DOHH2 (cell line): ENCODE measurements around the gene GTF2H3.
A peak's percentile ranks its signal among the peaks of the same experiment; 100 is the strongest.

ENCODE experiments used
- H3F3A ChIP-seq: fragments of 200-600 bp; sonication (generic), shearing (Covaris generic); 2 replicates; pipeline ENCODE4 v1.6.0; 2016; ENCODE audit warnings: antibody characterized with exemption, mild to moderate bottlenecking; ENCODE audit not compliant: control insufficient read depth, insufficient read depth
- H3K27ac ChIP-seq: fragments of 200-600 bp; sonication (generic); 2 replicates; pipeline ENCODE4 v1.5.1; 2014; ENCODE audit warnings: low read depth, mild to moderate bottlenecking, low read length, moderate library complexity
- H3K27me3 ChIP-seq: fragments of 200-600 bp; sonication (generic); 2 replicates; pipeline ENCODE4 v1.6.1; 2014; ENCODE audit warnings: mild to moderate bottlenecking, low read length, mixed read lengths; ENCODE audit not compliant: control insufficient read depth
- H3K36me3 ChIP-seq: fragments of 200-600 bp; sonication (generic); 2 replicates; pipeline ENCODE4 v1.6.1; 2014; ENCODE audit warnings: mild to moderate bottlenecking, low read length, moderate library complexity, mixed read lengths; ENCODE audit not compliant: control insufficient read depth
- H3K4me1 ChIP-seq: fragments of 200-600 bp; sonication (generic); 2 replicates; pipeline ENCODE4 v1.6.1; 2014; ENCODE audit warnings: mild to moderate bottlenecking, low read length, mixed read lengths; ENCODE audit not compliant: control insufficient read depth
- H3K4me2 ChIP-seq: fragments of 200-600 bp; sonication (generic); 2 replicates; pipeline ENCODE4 v1.6.0; 2014; ENCODE audit warnings: mild to moderate bottlenecking, low read length, moderate library complexity
- H3K4me3 ChIP-seq: fragments of 200-600 bp; sonication (generic); 2 replicates; pipeline ENCODE4 v1.5.1; 2014; ENCODE audit warnings: mild to moderate bottlenecking, low read length, mixed read lengths
- H3K79me2 ChIP-seq: fragments of 200-600 bp; sonication (generic); 2 replicates; pipeline ENCODE4 v1.6.1; 2014; ENCODE audit warnings: mild to moderate bottlenecking, low read length, mixed read lengths; ENCODE audit not compliant: control insufficient read depth
- H3K9me2 ChIP-seq: fragments of 200-600 bp; sonication (generic); replicated peaks from 2 replicates; pipeline ENCODE4 v1.6.1; 2014; ENCODE audit warnings: mild to moderate bottlenecking, low read length, mixed read lengths; ENCODE audit not compliant: control insufficient read depth
- H3K9me3 ChIP-seq: fragments of 200-600 bp; sonication (generic); 2 replicates; pipeline ENCODE4 v1.6.1; 2014; ENCODE audit warnings: antibody characterized with exemption, low read length, mixed read lengths; ENCODE audit not compliant: control insufficient read depth, insufficient read depth
- H4K20me1 ChIP-seq: fragments of 200-600 bp; sonication (generic); 2 replicates; pipeline ENCODE4 v1.6.0; 2014; ENCODE audit warnings: low read depth, mild to moderate bottlenecking, antibody characterized with exemption, low read length, moderate library complexity; ENCODE audit not compliant: control insufficient read depth, insufficient read depth
- EZH2phosphoT487 ChIP-seq: fragments of 200-600 bp; sonication (generic); IDR thresholded peaks from 2 replicates; pipeline ENCODE4 v1.6.1; 2017; ENCODE audit warnings: borderline replicate concordance, mild to moderate bottlenecking, antibody characterized with exemption, low read length, moderate library complexity, mixed read lengths
- TF ChIP-seq, protein P1 (sequence below): fragments of 200-600 bp; sonication (generic); IDR thresholded peaks from one replicate; pipeline ENCODE4 v1.5.1; 2014; ENCODE audit warnings: antibody characterized with exemption, mild to moderate bottlenecking, low read depth, low read length; ENCODE audit not compliant: poor library complexity, severe bottlenecking

Gene GTF2H3

DNA sequence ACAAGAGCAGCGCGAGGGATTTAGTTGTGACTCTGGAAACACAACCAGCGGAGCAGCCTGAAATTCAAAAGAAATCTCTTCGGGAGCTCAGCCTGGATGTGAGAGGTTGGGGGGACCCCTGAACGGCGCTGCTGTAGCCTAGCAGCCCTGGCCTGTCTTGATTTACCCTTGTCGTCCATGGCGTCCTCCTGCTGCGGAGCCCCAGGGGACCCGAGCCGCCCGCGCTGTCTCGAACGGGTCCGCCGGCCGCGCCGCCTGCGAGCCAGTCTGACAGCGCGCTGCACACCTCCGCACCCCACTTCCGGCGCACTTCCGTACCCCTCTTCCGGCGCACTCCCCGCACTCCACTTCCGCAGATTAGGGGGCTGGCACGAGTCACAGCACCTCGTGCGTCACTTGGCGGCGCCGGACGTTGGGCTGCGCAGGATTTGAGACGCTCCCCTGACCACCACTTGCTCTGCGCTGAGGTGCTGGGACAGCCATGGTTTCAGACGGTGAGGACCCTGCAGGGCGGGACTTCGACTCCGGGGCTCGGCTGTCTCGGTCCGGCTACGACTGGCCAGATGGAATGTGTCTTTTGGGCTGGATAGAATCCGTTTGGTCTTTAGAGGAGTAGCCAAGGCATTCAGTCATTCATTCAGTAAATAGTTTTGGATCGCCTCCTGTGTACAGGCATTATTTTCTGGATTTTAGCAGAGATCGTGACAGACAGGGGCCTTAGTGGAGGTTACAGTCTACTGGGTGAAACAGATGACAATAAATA is at the start of gene GTF2H3, which contains the start of gene EIF2B1:
GTF2H3 (plus strand) TSS at position 451 of the 763 bp plus-strand sequence; CDS start at position 482, 31 bp downstream.
EIF2B1 (minus strand) TSS at position 308 of the 763 bp plus-strand sequence; CDS start at position 179, 129 bp downstream.
- peak within 1 kb of the TSS; percentile 64 for H3K27ac ChIP-seq
- H3K4me2 ChIP-seq, result peak within 1 kb of the TSS; percentile 59
- H3K4me3 ChIP-seq, result peak within 1 kb of the TSS; percentile 99
- peaks cover 37% of the 10 kb centered on the region for H3K36me3 ChIP-seq
- no peaks in the 10 kb centered on the region for H3K9me3 ChIP-seq
- peaks cover 12% of the 10 kb centered on the region for H3K4me1 ChIP-seq
- 0 out of 2 replicates have a peak, but pooled peaks cover 4% of the 10 kb centered on the region for H4K20me1 ChIP-seq
- H3K79me2 ChIP-seq, result peaks cover 78% of the 10 kb centered on the region
- no peaks in the 10 kb centered on the region for H3K27me3 ChIP-seq
- peaks cover 4% of the 10 kb centered on the region; the same call in 1 of the 2 replicates for H3F3A ChIP-seq
- H3K9me2 ChIP-seq, result no peaks in the 10 kb centered on the region
- TF ChIP-seq, protein P1, sequence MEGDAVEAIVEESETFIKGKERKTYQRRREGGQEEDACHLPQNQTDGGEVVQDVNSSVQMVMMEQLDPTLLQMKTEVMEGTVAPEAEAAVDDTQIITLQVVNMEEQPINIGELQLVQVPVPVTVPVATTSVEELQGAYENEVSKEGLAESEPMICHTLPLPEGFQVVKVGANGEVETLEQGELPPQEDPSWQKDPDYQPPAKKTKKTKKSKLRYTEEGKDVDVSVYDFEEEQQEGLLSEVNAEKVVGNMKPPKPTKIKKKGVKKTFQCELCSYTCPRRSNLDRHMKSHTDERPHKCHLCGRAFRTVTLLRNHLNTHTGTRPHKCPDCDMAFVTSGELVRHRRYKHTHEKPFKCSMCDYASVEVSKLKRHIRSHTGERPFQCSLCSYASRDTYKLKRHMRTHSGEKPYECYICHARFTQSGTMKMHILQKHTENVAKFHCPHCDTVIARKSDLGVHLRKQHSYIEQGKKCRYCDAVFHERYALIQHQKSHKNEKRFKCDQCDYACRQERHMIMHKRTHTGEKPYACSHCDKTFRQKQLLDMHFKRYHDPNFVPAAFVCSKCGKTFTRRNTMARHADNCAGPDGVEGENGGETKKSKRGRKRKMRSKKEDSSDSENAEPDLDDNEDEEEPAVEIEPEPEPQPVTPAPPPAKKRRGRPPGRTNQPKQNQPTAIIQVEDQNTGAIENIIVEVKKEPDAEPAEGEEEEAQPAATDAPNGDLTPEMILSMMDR, result no peak
- no peak for TF ChIP-seq EZH2phosphoT487

- no peak overlapping the region for H3K4me2 ChIP-seq
- H3K9me3 ChIP-seq, result no peaks in the 10 kb centered on the region
- no peaks in the 10 kb centered on the region for H3K9me2 ChIP-seq
- H3K4me3 ChIP-seq, result no peak overlapping the region
- peaks cover 15% of the 10 kb centered on the region for H3F3A ChIP-seq
- peaks cover 93% of the 10 kb centered on the region for H3K36me3 ChIP-seq
- peaks cover 19% of the 10 kb centered on the region for H3K4me1 ChIP-seq
- peaks cover 90% of the 10 kb centered on the region for H3K79me2 ChIP-seq
- H4K20me1 ChIP-seq, result peaks cover 4% of the 10 kb centered on the region; the same call in 1 of the 2 replicates
- no peak overlapping the region for H3K27ac ChIP-seq
- no peaks in the 10 kb centered on the region for H3K27me3 ChIP-seq
- TF ChIP-seq, protein P1, result no peak
- no peak for TF ChIP-seq EZH2phosphoT487
Measured at GRCh38 chr12:123591702-123592481, 41.7 kb upstream of the GTF2H3 start.

- Histone ChIP-seq H3K4me3 (no peak overlapping the region), H3K36me3 (peaks cover 85% of the 10 kb centered on the region), H3K4me2 (no peak overlapping the region), H3K27me3 (no peaks in the 10 kb centered on the region), H4K20me1 (no peaks in the 10 kb centered on the region), H3F3A (peaks cover 39% of the 10 kb centered on the region), H3K79me2 (peaks cover 71% of the 10 kb centered on the region), H3K27ac (no peak overlapping the region), H3K9me2 (no peaks in the 10 kb centered on the region), H3K4me1 (peaks cover 5% of the 10 kb centered on the region), H3K9me3 (no peaks in the 10 kb centered on the region)
- TF ChIP-seq, protein P1, result no peak
- TF ChIP-seq EZH2phosphoT487, result no peak
Measured at GRCh38 chr12:123595729-123596128, 37.9 kb upstream of the GTF2H3 start.
